HPDE6-E6E7 (cell line): ENCODE results near the gene POLR1F.
"Not testable (repeated sequence)": the region's sequence is repeated elsewhere in the genome, so short reads cannot be mapped to it uniquely, and the experiment has no call there.

Experiments used
- DNase-seq: peaks from one replicate; pipeline ENCODE4 v3.0.0; 2011; ENCODE audit warnings: missing footprints; ENCODE audit errors: extremely low spot score

Gene POLR1F

GRCh38 chr7:19708397-19709248 is at the start of gene POLR1F:
TSS of gene POLR1F (minus strand) at chr7:19709037. CDS start at chr7:19709016, 21 bp downstream.
- peak; percentile 80 for DNase-seq

GRCh38 chr7:19754521-19755116 is 45.8 kb upstream of the POLR1F start:
- DNase-seq = no peak

- no peak for DNase-seq
These were observed 43.2 kb upstream of the POLR1F start for GRCh38 chr7:19752020-19752419.

- DNase-seq = peak; percentile 15
These were observed 40.8 kb upstream of the POLR1F start for GRCh38 chr7:19749658-19750057.

- peak; percentile 21 for DNase-seq
These were observed 39.0 kb upstream of the POLR1F start for GRCh38 chr7:19747740-19748339.

- DNase-seq = no peak
These were observed 35.2 kb upstream of the POLR1F start for GRCh38 chr7:19744075-19744474.

- DNase-seq = no peak
These were observed 19.9 kb upstream of the POLR1F start for GRCh38 chr7:19728716-19729115.

GRCh38 chr7:19725770-19726169 is 16.9 kb upstream of the POLR1F start:
- no peak for DNase-seq

- DNase-seq = no peak
These were observed 6.7 kb upstream of the POLR1F start for GRCh38 chr7:19715499-19715898.

- DNase-seq = no peak
These were observed 4.8 kb upstream of the POLR1F start for GRCh38 chr7:19713676-19714075.

GRCh38 chr7:19709249-19709578 is 377 bp upstream of the POLR1F start:
- no peak for DNase-seq

- no peak for DNase-seq
These were observed 1.6 kb downstream of the POLR1F start for GRCh38 chr7:19707240-19707639.

- no peak for DNase-seq
These were observed 3.2 kb downstream of the POLR1F start for GRCh38 chr7:19705663-19706062.

- no peak for DNase-seq
These were observed 7.4 kb downstream of the POLR1F start for GRCh38 chr7:19701471-19701870.

GRCh38 chr7:19700936-19701335 is 7.9 kb downstream of the POLR1F start:
- no peak for DNase-seq

GRCh38 chr7:19698331-19698730 is 10.5 kb downstream of the POLR1F start:
- no peak for DNase-seq

- DNase-seq = no peak
These were observed 11.9 kb downstream of the POLR1F start for GRCh38 chr7:19696926-19697325.

GRCh38 chr7:19692111-19692828 is 16.6 kb downstream of the POLR1F start:
- no peak for DNase-seq

- DNase-seq = no peak
These were observed 18.1 kb downstream of the POLR1F start for GRCh38 chr7:19690736-19691135.

GRCh38 chr7:19689130-19689529 is 19.7 kb downstream of the POLR1F start:
- DNase-seq = not testable (repeated sequence)

GRCh38 chr7:19681596-19681995 is 27.2 kb downstream of the POLR1F start:
- DNase-seq = no peak

GRCh38 chr7:19677180-19677579 is 31.7 kb downstream of the POLR1F start:
- no peak for DNase-seq
